HG02852 (cell line): ENCODE measurements around the gene MOGAT1.
"Not testable (repeated sequence)": the region's sequence is repeated elsewhere in the genome, so short reads cannot be mapped to it uniquely, and the experiment has no call there.

Source experiments
- ATAC-seq: cut with Tn5 transposase; IDR thresholded peaks from one replicate; pipeline ENCODE4 v1.9.1; 2021; ENCODE audit warnings: mild to moderate bottlenecking, moderate library complexity; ENCODE audit not compliant: unreplicated experiment

MOGAT1 gene

GRCh38 chr2:222708274-222708710, 36.8 kb downstream of the MOGAT1 start:
- ATAC-seq, result peak; percentile 46

DNA sequence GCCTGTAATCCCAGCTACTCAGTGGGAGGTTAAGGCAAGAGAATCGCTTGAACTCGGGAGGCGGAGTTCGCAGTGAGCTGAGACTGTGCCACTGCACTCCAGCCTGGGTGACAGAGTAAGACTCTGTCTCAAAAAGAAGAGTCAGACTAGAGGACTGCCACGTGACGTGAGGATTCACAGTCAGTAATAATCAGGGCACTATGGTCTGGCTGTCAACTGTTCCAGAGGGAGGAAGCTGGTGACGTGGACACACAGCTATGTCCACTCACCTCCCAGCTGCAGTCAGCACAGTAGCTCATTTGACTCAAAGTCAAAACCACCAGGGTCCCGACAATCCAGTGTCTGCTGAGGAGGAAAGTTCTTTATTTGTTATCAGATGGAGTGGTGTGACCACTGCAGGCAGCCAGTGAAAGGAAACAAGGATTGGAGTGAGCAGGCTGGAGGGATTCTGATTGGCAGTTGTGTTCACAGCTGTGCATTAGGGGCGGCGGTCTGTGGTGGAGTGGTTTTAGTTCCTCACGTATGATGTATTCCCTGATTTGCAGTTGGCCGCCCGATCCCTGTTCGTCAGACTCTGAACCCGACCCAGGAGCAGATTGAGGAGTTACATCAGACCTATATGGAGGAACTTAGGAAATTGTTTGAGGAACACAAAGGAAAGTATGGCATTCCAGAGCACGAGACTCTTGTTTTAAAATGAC, 37.9 kb downstream of the MOGAT1 start:
- no peak for ATAC-seq

GRCh38 chr2:222710736-222711135, 39.3 kb downstream of the MOGAT1 start:
- ATAC-seq, result no peak

DNA sequence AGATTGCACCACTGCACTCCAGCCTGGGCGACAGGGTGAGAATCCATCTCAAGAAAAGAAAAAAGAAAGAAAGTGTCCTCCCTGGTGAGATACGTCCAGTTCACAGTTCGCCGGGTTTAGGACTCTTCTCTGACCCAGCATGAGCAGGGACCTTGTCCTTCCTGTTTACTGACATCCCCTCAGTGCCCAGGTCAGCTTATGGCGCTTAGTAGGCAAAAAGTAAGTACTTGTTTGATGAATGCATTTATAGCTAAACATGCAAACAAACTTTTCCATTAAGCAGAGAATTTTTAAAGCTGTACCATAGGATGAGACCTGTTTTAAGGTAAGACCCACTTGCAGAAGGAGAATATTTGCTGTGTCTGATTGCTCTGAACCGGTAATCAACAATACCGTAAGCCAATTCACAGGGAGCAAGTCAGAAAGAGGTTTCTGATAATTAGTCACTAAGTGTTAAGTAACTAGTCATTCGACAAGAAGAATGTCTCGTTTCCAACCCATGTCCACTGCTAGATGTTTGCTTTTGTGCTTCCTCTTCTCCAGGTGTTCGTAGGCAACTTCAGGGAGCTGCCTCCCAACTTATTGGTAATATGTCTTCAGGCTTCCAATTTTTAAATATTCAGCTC, 40.0 kb downstream of the MOGAT1 start:
- no peak for ATAC-seq

DNA sequence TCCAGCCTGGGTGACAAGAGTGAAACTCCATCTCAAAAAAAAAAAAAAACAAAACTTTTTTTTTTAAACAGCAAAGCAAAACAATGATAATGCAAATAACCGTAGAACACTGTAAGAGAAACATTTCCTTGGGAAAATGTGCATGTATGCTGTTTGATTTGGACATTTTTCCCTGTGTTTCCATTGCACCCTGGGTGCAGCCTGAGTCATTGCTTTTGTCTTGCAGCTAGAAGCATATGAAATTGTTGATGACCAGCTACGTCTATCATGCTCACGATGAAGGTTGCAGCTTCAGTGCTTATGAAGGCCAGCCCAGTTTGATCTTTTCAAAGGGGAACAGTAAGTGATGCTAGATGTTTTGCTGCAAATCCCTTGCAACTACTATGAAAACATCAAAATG, 41.5 kb downstream of the MOGAT1 start:
- ATAC-seq, result no peak

DNA sequence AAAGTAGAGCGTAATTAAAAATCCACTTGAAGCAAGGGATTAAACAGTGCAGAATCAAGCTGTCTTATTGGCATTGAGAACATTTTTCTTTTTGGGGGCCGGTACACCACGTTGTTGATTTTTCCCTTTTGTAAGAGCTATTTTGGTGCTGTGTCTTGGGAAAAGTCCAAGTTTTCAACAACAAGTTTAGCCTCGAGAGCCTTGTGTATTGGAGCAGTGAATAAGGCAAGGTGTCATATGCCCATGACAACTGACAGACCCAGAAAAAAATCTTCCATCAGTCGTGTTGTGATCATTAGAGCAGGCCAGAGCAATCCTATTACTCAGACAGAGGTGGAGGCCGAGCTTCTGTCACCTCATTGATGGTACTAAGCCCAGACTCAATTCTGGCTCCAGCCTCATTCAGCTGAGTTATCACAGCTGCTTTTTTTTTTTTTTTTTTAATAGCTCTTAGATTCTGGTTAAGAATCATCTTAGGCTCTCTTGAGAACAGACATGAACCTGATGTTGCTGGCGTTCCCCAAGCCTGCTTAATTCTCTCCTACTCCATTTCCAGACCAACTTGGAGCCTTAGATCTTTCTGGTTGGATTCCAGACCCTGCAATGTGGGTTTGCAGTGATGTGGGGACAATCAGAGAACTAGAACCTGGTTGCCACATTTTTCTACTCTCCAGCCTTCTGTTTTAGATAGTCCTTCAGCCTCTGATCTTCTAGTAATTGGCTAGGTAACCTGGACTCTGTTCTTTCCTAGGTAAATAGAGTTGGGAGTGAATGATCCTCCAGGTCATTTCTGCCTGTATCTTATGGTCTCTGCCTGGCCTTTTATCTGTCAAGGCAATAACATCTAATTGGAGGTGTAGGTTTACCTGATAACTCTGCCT, 43.1 kb downstream of the MOGAT1 start:
- no peak for ATAC-seq

DNA sequence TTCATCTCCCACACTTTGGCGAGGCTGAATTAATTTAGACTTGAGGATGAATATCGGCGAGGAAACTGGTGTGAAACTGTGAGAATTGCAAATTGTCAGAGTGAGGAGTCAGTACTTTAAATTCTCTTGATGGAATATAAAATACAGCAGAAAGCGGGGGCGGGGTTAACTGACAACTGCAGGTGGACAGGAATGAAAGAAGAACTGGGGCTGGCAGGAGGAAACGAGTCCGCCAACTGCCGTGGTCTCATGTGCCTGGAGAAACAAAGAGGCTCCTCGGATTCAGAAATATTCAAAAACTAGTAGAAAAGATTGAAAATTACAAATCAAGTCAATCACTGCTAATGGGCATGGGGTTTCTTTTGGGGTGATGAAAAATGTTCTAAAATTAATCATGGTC, 44.3 kb downstream of the MOGAT1 start:
- ATAC-seq, result no peak

DNA sequence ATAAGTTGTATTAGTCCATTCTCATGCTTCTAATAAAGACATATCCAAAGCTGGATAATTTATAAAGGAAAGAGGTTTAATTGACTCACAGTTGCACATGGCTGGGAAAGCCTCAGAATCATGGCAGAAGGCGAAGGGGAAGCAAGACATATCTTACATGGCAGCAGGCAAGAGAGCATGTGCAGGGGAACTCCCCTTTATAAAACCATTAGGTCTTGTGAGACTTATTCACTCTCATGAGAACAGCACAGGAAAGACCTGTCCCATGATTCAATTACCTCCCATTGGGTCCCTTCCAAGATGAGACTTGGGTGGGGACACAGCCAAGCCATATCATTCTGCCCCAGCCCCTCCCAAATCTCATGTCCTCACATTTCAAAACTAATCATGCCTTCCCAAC, 48.3 kb downstream of the MOGAT1 start:
- ATAC-seq, result not testable (repeated sequence)

- ATAC-seq, result not testable (repeated sequence)
Observed at GRCh38 chr2:222721597-222721996, 50.1 kb downstream of the MOGAT1 start.

- ATAC-seq, result peak; percentile 99
Observed at GRCh38 chr2:222722327-222722946, 51.0 kb downstream of the MOGAT1 start.

- ATAC-seq, result no peak
Observed at GRCh38 chr2:222724208-222724607, 52.8 kb downstream of the MOGAT1 start.

- no peak for ATAC-seq
Observed at GRCh38 chr2:222728621-222729020, 57.2 kb downstream of the MOGAT1 start.

- peak; percentile 44 for ATAC-seq
Observed at GRCh38 chr2:222730366-222730999, 59.0 kb downstream of the MOGAT1 start.

- ATAC-seq, result no peak
Observed at GRCh38 chr2:222731201-222731621, 59.8 kb downstream of the MOGAT1 start.

GRCh38 chr2:222732489-222733178, 61.2 kb downstream of the MOGAT1 start:
- no peak for ATAC-seq

GRCh38 chr2:222733470-222733845, 62.0 kb downstream of the MOGAT1 start:
- no peak for ATAC-seq

DNA sequence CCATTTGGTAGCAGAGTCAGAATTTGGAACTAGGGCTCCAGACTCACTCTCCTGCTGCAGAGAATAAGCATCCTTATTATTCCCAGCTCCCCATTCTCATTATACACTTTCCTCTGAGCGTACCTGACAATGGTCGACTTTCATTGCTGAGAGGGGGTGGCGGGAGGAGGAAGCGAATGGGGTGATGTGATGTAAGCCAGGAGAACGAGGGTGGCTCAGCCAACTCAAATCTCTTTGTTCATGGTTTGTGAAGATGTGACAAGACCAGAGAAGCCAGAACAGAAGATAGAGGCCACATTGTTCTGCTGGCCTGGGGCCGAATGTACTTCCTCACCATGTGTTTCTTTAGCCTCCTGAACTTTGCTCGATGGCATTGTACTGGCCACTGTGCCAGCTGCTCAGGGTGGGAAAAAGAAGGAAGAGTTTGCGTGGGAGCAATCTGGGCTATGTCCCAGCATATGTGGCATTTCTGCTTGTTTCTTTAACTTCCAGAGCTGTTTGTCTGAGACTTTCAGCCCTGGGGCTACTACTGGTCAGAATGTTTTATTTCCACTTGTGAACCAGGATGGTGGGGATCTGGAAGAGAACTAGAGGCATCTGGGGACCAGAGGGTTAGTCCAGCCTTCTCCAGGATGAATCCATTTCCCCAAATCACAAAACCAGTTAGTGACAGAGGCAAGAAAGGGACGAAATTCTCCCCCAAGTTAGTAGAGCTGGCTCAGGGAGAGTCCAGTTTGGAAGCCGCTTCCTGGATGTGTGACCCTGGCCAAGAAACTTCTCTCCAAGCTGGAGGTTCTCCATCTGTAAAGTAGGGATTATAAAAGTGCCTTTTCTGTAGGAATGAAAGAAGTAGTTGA, 62.6 kb downstream of the MOGAT1 start:
- no peak for ATAC-seq

DNA sequence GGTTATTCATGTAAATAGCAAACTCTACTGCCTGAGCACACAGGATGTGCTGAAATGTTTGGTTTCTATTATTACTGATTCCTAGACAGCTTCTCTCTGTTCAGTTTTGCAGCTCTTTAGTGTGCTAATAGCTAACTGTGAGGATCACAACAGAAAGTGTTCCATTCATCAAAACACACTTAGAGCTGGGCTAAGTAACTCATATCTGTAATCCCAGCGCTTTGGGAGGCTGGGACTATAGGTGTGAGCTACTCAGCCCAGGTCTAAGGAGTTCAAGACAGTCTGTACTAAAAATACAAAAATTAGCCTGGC, 63.2 kb downstream of the MOGAT1 start:
- peak; percentile 88 for ATAC-seq

DNA sequence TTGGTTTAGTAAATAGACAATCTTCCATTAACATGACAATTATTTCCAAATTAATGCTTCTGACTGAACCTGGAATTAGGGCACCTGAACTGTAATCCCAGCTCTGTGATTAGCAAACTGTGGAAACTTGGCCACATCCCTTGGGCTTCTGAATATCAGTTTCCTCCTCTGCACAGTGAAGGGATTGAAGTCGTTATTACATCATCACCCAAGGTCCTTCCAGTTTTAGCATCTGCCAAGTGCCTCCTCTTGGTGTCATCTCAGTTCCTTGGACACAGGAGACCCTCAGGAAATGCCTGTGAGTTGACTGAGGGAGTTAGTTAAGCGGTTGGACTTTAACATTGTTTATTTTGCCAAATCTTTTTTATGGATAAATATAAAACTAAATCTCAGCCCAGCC, 64.8 kb downstream of the MOGAT1 start:
- ATAC-seq, result no peak
